SJCRH30 (cell line): Measurements from ENCODE around the gene LUC7L2. TPM values are rescaled to one million over a fixed set of nuclear protein-coding genes. Genes with fewer than 3 reads are reported as not detected.
A peak's percentile ranks its signal among the peaks of the same experiment; 100 is the strongest.

Source experiments
- DNase-seq, 2 experiments: peaks; one replicate each; pipeline ENCODE4 v3.0.0-alpha.2; 2015 to 2020
- H3K27ac ChIP-seq: fragments of 250-450 bp; sonication (Bioruptor Pico); 2 replicates; pipeline ENCODE4 v1.5.1; 2020; ENCODE audit warnings: mild to moderate bottlenecking, moderate library complexity
- H3K27me3 ChIP-seq: fragments of 250-450 bp; sonication (Bioruptor Pico); 2 replicates; pipeline ENCODE4 v1.5.1; 2020; ENCODE audit warnings: mild to moderate bottlenecking, moderate library complexity
- H3K36me3 ChIP-seq: fragments of 250-450 bp; sonication (Bioruptor Pico); 2 replicates; pipeline ENCODE4 v1.5.1; 2020; ENCODE audit warnings: mild to moderate bottlenecking, moderate library complexity
- H3K4me1 ChIP-seq: fragments of 250-450 bp; sonication (Bioruptor Pico); 2 replicates; pipeline ENCODE4 v1.5.1; 2020; ENCODE audit warnings: mild to moderate bottlenecking, moderate library complexity
- H3K4me3 ChIP-seq: fragments of 250-450 bp; sonication (Bioruptor Pico); 2 replicates; pipeline ENCODE4 v1.5.1; 2020; ENCODE audit warnings: mild to moderate bottlenecking, moderate library complexity
- H3K9me3 ChIP-seq: fragments of 250-450 bp; sonication (Bioruptor Pico); replicated peaks from 2 replicates; pipeline ENCODE4 v1.5.1; 2020; ENCODE audit warnings: mild to moderate bottlenecking, moderate library complexity
- total RNA-seq: library from RNA; depleted of rRNA; stranded (reverse); fragments of >200 nt; shearing (Covaris generic); gene quantifications from 2 replicates; pipeline ENCODE4 v1.2.3, GENCODE V29; 2014

The LUC7L2 gene
- total RNA-seq, 1 experiment from 2014 or later, result 111 TPM

DNA sequence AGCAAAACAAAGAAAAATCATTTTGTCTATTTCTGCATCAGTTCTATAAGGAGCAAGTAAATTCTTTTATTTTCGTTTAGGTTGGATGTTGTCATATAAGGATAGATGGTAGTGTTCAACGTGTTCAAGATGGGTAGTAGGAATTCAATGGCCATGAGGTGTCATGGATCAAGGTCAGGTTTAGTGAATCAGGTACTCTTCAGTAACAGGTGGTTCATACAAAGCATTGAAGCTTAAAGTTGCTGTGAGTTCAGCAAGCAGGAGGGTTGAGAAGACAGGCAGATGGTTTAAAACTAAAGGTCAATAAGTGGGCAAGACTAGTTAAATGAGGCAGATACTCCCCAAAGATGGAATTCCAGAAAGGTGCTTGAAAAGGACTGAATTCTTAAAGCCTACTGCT lies 5.6 kb downstream of the LUC7L2 start:
- H3K9me3 ChIP-seq, result no peaks in the 10 kb centered on the region
- H3K36me3 ChIP-seq, result peaks cover 44% of the 10 kb centered on the region
- no peak for DNase-seq
- no peak overlapping the region for H3K4me3 ChIP-seq
- no peaks in the 10 kb centered on the region for H3K27me3 ChIP-seq
- no peaks in the 10 kb centered on the region for H3K4me1 ChIP-seq
- no peak overlapping the region for H3K27ac ChIP-seq

- Histone ChIP-seq H3K4me1 (no peaks in the 10 kb centered on the region), H3K27ac (no peak overlapping the region), H3K9me3 (no peaks in the 10 kb centered on the region), H3K4me3 (no peak overlapping the region), H3K27me3 (no peaks in the 10 kb centered on the region), H3K36me3 (peaks cover 50% of the 10 kb centered on the region)
- no peak for DNase-seq
These were observed 6.7 kb downstream of the LUC7L2 start for GRCh38 chr7:139366400-139366799.

DNA sequence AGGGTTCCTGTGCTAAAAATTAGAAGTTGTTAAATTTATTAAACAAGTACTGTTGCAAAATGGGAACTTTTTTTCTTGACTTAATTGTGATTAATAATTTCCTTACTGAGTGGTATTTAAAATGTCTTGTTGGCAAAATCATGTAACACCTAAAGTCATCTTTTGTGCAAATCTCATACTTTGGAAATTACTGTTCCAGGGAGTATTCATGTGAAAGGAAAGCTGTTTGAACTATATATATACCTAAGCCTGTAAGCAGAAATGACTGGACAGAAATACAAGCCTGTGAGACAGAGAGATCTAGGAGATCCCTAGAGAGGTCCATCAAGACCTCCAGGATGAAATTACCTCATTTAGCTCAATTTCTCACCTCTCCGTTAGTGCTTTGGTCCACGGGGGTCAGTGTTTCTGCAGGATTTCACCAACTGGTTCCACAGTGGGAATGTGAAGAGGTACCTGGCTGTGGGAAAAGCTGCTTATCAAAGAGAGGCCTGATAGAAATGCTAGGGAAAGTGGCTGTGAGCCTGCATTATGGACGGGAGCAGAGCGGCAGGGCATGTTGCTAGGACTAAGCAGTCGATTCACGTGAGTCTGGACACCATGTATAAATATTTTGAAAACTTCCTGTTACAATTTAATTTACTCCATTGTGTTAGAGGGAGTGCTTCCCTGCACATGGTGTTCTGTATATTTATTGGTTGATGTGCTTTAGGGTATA lies 7.9 kb downstream of the LUC7L2 start:
- Histone ChIP-seq H3K27me3 (no peaks in the 10 kb centered on the region), H3K9me3 (no peaks in the 10 kb centered on the region), H3K36me3 (peaks cover 55% of the 10 kb centered on the region), H3K4me1 (no peaks in the 10 kb centered on the region), H3K27ac (no peak overlapping the region), H3K4me3 (no peak overlapping the region)
- DNase-seq, result no peak

GRCh38 chr7:139370301-139370942 lies 10.7 kb downstream of the LUC7L2 start:
- no peak for DNase-seq
- Histone ChIP-seq H3K36me3 (peaks cover 58% of the 10 kb centered on the region), H3K27ac (no peak overlapping the region), H3K9me3 (no peaks in the 10 kb centered on the region), H3K4me1 (no peaks in the 10 kb centered on the region), H3K4me3 (no peak overlapping the region), H3K27me3 (no peaks in the 10 kb centered on the region)

DNA sequence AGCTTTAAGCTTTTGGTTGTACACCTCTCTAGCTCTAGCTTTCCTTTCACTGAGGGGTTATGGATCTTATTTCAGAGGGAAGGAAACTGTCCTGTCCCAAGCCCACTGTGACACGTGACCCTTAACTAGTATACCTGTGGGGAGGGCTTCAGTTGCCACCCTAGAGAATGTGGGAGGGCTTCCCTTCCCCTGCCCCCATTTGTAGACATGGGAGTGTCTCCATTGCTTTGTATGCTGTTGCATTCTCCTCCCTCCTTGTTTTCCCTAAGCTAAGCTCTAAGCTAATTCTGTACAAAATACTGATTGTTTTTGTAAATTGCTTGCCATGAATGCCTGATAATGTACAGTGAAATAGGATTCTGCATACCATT lies 11.2 kb downstream of the LUC7L2 start:
- Histone ChIP-seq H3K9me3 (no peaks in the 10 kb centered on the region), H3K27me3 (no peaks in the 10 kb centered on the region), H3K27ac (no peak overlapping the region), H3K4me1 (no peaks in the 10 kb centered on the region), H3K4me3 (no peak overlapping the region), H3K36me3 (peaks cover 61% of the 10 kb centered on the region)
- DNase-seq, result no peak

DNA sequence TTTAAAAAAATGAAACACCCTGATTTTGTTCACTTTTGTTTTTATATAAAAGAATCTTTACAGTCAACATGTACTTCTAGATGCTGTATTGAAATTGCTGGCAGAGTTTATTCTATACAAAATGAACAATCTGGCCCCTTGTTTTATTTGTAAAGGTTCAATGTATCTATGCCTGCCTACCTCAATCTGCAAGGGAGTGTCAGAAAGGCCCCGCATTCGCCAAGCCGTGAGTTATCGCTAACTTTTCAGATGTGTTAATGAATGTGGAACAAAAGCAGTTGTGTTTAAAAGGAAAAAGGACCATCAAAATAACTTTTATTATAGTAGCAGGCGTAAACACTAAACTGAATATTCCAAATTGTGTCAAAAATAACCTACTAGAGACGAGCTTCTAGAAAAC lies 14.6 kb downstream of the LUC7L2 start:
- no peaks in the 10 kb centered on the region for H3K4me1 ChIP-seq
- H3K9me3 ChIP-seq, result no peaks in the 10 kb centered on the region
- no peak overlapping the region for H3K4me3 ChIP-seq
- no peak overlapping the region for H3K27ac ChIP-seq
- H3K27me3 ChIP-seq, result no peaks in the 10 kb centered on the region
- peaks cover 71% of the 10 kb centered on the region for H3K36me3 ChIP-seq
- DNase-seq, result no peak

DNA sequence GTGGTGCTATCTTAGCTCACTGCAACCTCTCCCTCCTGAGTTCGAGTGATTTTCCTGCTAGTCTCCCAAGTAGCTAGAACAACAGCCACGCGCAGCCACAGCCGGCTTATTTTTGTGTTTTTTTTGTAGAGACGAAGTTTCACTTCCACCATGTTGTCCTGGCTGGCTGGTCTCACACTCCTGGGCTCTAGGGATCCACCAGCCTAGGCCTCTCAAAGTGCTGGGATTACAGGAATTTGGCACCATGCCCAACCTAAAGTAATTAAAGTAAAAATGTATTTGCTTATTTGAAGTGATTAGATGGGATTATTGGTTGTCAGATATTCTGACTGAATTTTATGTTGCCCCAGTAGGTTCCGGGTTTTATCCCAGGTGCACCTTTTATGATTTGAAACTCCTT lies 22.7 kb downstream of the LUC7L2 start:
- peak in 1 of 2 experiments; percentile 17 for DNase-seq
- Histone ChIP-seq H3K4me1 (no peaks in the 10 kb centered on the region), H3K36me3 (peaks cover 77% of the 10 kb centered on the region), H3K27ac (no peak overlapping the region), H3K27me3 (no peaks in the 10 kb centered on the region), H3K9me3 (no peaks in the 10 kb centered on the region), H3K4me3 (no peak overlapping the region)

GRCh38 chr7:139384611-139385010 lies 24.9 kb downstream of the LUC7L2 start:
- Histone ChIP-seq H3K9me3 (no peaks in the 10 kb centered on the region), H3K4me3 (no peak overlapping the region), H3K4me1 (no peaks in the 10 kb centered on the region), H3K27ac (no peak overlapping the region), H3K36me3 (peaks cover 78% of the 10 kb centered on the region), H3K27me3 (no peaks in the 10 kb centered on the region)
- no peak for DNase-seq

GRCh38 chr7:139387594-139387993 lies 27.9 kb downstream of the LUC7L2 start:
- no peak overlapping the region for H3K4me3 ChIP-seq
- no peaks in the 10 kb centered on the region; the same call in 1 of the 2 replicates for H3K4me1 ChIP-seq
- no peak for DNase-seq
- H3K9me3 ChIP-seq, result no peaks in the 10 kb centered on the region
- no peak overlapping the region for H3K27ac ChIP-seq
- no peaks in the 10 kb centered on the region for H3K27me3 ChIP-seq
- peaks cover 85% of the 10 kb centered on the region for H3K36me3 ChIP-seq

- no peak overlapping the region for H3K4me3 ChIP-seq
- H3K4me1 ChIP-seq, result no peaks in the 10 kb centered on the region; the same call in 1 of the 2 replicates
- no peak for DNase-seq
- H3K9me3 ChIP-seq, result no peaks in the 10 kb centered on the region
- peaks cover 86% of the 10 kb centered on the region for H3K36me3 ChIP-seq
- no peak overlapping the region for H3K27ac ChIP-seq
- H3K27me3 ChIP-seq, result no peaks in the 10 kb centered on the region
These were observed 29.4 kb downstream of the LUC7L2 start for GRCh38 chr7:139389091-139389490.

GRCh38 chr7:139389774-139390173 lies 30.1 kb downstream of the LUC7L2 start:
- Histone ChIP-seq H3K36me3 (peaks cover 86% of the 10 kb centered on the region), H3K4me3 (no peak overlapping the region), H3K9me3 (no peaks in the 10 kb centered on the region), H3K27me3 (no peaks in the 10 kb centered on the region), H3K27ac (no peak overlapping the region), H3K4me1 (no peaks in the 10 kb centered on the region; the same call in 1 of the 2 replicates)
- DNase-seq, result no peak

DNA sequence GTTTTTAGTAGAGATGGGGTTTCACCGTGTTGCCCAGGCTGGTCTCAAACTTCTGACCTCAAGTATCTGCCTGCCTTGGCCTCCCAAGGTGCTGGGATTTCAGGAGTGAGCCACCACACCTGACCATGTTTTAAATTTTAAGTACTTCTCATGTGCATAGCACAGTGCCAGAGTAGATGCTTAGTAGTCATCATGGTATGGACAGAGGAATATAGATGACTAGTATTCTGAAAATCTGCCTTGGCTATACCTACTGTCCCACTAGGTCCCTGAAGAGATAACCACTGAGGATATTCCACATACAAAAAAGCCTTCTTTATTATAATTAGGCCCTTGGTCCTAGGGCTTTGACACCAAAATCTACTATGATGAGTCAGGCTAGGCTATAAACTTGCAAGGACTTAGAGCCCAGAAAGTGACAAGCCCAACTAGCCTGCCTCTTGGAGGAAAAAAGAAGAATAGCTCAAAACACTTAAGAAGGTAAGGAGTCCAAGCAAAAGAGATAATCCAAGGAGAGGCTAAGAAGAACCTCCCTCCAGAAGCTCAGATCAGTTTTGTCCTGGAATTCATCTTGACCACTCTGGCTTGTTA lies 34.0 kb downstream of the LUC7L2 start:
- Histone ChIP-seq H3K36me3 (peaks cover 72% of the 10 kb centered on the region), H3K4me1 (no peaks in the 10 kb centered on the region; the same call in 1 of the 2 replicates), H3K27ac (no peak overlapping the region), H3K4me3 (no peak overlapping the region), H3K9me3 (no peaks in the 10 kb centered on the region), H3K27me3 (no peaks in the 10 kb centered on the region)
- DNase-seq, result no peak

- H3K4me3 ChIP-seq, result no peak overlapping the region
These were observed 34.8 kb downstream of the LUC7L2 start for GRCh38 chr7:139394540-139394939.

GRCh38 chr7:139396323-139396951 lies 36.7 kb downstream of the LUC7L2 start:
- no peak overlapping the region for H3K4me3 ChIP-seq
- no peak for DNase-seq
- H3K36me3 ChIP-seq, result peaks cover 73% of the 10 kb centered on the region
- no peaks in the 10 kb centered on the region for H3K9me3 ChIP-seq
- H3K4me1 ChIP-seq, result no peaks in the 10 kb centered on the region; the same call in 1 of the 2 replicates
- H3K27me3 ChIP-seq, result no peaks in the 10 kb centered on the region
- no peak overlapping the region for H3K27ac ChIP-seq

More at GRCh38 chr7:139394540-139394939, 34.8 kb downstream of the LUC7L2 start:
- H3K27me3 ChIP-seq, result no peaks in the 10 kb centered on the region
- no peaks in the 10 kb centered on the region for H3K9me3 ChIP-seq
- H3K4me1 ChIP-seq, result no peaks in the 10 kb centered on the region; the same call in 1 of the 2 replicates
- H3K36me3 ChIP-seq, result peaks cover 71% of the 10 kb centered on the region
- DNase-seq, result no peak
- no peak overlapping the region for H3K27ac ChIP-seq

DNA sequence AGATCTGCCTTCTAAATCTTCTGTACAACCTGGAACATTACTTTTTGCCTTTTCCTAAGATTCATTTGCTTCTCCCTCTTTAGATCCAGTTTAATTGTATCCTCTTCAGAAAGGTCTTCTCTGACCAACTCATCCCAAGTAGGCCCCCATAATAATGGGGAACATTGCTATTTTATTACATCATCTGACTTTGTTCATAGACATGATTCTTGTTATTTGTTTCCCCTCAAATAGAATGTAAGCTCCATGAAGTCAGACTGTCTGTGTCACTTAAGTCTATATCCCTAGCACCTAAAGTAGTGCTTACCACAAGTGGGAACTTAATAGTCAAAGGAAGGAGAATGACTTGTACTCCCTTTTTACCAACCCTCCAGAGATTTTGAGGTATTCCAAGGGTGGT lies 37.5 kb downstream of the LUC7L2 start:
- no peak overlapping the region for H3K4me3 ChIP-seq
- H3K27me3 ChIP-seq, result no peaks in the 10 kb centered on the region
- no peaks in the 10 kb centered on the region; the same call in 1 of the 2 replicates for H3K4me1 ChIP-seq
- no peak for DNase-seq
- no peaks in the 10 kb centered on the region for H3K9me3 ChIP-seq
- H3K36me3 ChIP-seq, result peaks cover 72% of the 10 kb centered on the region
- no peak overlapping the region for H3K27ac ChIP-seq
